Cerebellar nuclear complex (tissue), 1 donor: Measurements from ENCODE around the gene SH2D6.
"Not testable (repeated sequence)": the region's sequence is repeated elsewhere in the genome, so short reads cannot be mapped to it uniquely, and the experiment has no call there.

ENCODE experiments used
- DNase-seq, 2 experiments: peaks; one replicate each; lab custom pipeline; 2025; lab: John Stamatoyannopoulos, UW

Gene SH2D6

DNA sequence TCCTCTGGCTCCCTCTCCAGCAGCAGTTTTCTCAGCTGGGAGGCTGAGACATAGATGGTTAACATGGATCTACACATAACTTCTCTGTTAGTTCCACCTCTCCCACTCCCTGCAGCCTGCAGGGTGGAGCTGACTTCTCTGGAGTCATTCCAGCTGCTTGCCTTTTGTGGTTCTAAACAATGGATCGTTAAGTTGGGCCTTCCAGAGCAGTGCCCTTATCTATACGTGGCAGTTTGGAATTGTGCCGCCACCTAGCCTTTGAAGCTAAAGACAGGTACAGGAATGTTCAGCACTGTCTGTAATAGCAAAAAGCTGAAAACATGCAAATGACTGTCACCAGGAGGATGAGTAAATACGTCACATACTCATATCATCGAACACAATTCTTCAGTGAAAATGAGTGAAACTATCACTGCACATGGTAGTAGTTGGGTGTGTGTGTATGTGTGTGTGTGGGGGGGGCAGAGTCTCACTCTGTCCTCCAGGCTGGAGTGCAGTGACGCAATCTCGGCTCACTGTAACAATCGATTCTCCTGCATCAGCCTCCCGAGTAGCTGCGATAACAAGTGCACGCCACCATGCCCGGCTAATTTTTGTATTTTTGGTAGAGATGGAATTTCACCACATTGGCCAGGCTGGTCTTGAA, 50.3 kb downstream of the SH2D6 start:
- DNase-seq: no peak

DNA sequence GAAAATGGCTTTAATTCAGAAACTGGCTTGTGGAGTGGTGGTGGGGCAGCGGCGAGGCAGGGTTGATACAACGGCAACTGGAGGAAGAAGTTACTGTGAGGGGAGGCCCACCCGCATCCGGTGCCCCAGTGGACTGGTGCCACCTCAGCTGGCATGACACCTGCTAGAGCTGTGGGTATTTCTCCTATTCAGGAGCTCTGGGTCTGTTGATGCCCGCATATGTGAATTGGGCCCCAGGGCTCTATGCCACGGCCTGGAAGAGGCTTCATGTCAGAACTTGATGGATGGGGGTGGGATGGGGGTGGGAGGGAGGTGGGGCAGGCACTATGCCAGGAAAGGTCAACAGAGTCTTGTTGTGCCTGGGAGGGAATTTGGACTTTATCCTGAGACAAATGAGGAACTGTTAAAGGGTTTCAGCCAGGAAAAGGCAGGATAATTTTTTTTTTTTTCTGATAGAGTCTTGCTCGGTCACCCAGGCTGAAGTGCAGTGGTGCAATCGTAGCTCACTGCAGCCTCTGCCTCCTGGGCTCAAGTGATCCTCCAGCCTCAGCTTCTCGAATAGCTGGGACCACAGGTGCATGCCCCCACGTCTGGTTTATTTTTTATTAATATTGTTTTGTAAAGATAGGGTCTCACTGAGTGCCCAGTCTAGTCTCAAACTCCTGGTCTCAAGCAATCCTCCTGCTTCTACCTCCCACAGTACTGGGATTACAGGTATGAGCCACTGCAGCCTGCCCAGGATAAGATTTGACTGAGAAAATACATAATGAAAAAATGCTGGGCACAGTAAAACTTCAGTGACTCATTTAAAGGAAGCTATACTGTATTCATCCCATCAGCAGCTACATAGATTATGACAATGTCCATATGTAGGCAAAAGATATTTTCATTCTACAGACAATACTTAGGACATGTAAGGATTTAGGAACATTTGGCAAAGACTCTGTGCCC, 52.6 kb downstream of the SH2D6 start:
- no peak for DNase-seq

DNA sequence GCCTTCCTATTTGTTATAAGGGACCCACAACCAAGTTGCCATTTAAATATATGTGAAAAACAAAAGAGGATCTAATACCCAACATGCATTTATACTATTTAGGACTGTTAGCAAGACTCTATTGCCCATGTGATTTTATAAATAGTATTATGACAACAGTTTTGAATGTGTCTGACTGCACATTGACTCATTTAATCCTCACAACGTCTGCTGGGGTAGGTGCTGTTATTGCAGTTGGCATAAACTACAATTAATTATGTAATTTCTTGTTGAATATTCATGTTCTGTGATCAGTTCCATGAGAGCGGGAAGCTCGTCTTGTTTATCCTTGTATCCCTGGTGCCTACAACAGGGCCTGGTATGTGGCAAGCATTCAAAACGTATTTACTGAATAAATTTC, 53.7 kb downstream of the SH2D6 start:
- DNase-seq: no peak

GRCh38 chr2:85475799-85476490, 57.4 kb downstream of the SH2D6 start:
- no peak for DNase-seq

- no peak for DNase-seq
These were observed 58.1 kb downstream of the SH2D6 start for GRCh38 chr2:85476624-85477023.

DNA sequence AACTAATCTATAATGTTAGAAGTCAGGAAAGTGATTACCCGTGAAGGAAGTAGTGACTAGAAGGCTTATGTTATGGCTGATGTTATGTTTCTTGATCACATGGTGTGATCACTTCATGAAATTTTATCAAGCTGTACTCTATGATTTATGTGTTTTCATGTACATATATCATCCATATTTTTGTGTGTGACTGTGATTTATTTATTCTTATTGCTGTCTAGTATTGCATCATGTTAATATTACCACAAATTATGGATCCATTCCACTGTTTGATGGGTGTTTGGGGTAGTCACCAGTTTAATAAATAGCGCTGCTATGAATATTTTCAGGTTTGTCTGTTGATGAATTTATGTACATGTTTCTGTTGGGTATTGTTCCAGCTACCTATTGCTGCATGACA, 59.4 kb downstream of the SH2D6 start:
- DNase-seq: no peak

DNA sequence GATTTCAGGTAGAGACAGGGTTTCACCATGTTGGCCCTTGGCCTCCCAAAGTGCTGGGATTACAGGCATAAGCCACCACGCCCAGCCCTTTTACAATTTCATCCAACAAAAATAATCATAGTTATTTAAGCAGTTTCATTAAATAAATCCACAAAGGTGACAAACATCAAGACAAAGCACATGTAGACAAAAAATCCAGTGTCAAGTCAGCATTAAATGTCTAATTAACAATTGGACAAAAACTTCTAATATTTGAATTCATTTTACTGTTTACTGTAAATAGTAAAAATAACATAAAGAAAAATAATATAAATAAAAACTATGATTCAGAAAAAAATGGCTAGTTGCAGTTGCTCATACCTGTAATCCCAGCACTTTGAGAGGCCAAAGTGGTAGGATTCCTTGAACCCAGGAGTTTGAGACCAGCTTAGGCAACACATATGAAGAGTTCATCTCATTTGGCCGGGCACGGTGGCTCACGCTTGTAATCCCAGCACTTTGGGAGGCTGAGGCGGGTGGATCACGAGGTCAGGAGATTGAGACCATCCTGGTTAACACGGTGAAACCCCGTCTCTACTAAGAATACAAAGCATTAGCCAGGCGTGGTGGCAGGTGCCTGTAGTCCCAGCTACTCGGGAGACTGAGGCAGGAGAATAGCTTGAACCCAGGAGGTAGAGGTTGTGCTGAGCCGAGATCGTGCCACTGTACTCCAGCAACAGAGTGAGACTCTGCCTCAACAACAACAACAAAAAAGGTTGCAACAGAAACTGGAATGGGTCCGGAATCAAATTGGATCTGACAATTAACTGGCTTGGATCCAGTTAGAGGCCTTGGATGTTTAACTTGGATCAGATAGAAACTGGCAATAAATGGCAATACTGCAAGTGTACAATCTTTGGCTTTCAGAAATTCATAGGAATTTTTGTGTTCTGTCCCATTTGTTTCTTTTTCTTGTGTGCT, 63.6 kb downstream of the SH2D6 start:
- DNase-seq: no peak

GRCh38 chr2:85484615-85485014, 66.1 kb downstream of the SH2D6 start:
- not testable (repeated sequence) for DNase-seq

DNA sequence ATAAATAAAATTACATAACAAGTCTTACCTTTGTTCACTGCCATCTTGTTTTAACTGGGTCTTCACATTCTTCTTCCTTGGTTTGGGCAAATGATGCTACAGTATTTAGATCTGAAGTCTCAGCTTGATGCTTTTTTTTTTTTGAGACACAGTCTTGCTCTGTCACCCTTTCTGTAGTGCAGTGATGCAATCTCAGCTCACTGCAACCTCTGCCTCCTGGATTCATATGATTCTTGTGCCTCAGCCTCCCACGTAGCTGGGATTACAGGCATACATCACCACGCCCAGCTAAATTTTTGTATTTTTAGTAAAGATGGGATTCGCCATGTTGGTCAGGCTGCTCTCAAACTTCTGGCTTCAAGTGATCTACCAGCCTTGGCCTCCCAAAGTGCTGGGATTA, 67.3 kb downstream of the SH2D6 start:
- DNase-seq: no peak
